Activated CD4-positive, alpha-beta T cell treated with anti-CD3 and anti-CD28 coated beads for 36 hours (primary cell): ENCODE measurements around the gene GAL3ST3. TPM values are rescaled to one million over a fixed set of nuclear protein-coding genes. Genes with fewer than 3 reads are reported as not detected.
"Not testable (repeated sequence)": the region's sequence is repeated elsewhere in the genome, so short reads cannot be mapped to it uniquely, and the experiment has no call there.

Experiments
- ATAC-seq: fragments of 200-7000 bp; cut with Tn5 transposase; one replicate; pipeline ENCODE4 v1.10.0; 2021; ENCODE audit warnings: mild to moderate bottlenecking, moderate library complexity
- CTCF ChIA-PET: fragments of 350-600 bp; sonication (Branson Sonifier 250); formaldehyde crosslinking; loops from one replicate; lab custom pipeline; 2021; ENCODE audit warnings: antibody characterized with exemption; lab: Charles Lee
- POLR2A ChIA-PET: fragments of 350-600 bp; sonication (Branson Sonifier 250); formaldehyde crosslinking; loops from one replicate; lab custom pipeline; 2021; ENCODE audit warnings: antibody characterized with exemption, inconsistent platforms; lab: Charles Lee
- DNase-seq: peaks from one replicate; pipeline ENCODE4 v3.0.0-alpha.2; 2020
- H3K27ac Mint-ChIP-seq: one replicate; pipeline ENCODE4 v1.8.0; 2021; ENCODE audit warnings: mixed read lengths
- H3K27me3 Mint-ChIP-seq: one replicate; pipeline ENCODE4 v1.8.0; 2021; ENCODE audit warnings: mixed read lengths
- H3K36me3 Mint-ChIP-seq: one replicate; pipeline ENCODE4 v1.8.0; 2021; ENCODE audit warnings: low read depth, mixed read lengths
- H3K4me1 Mint-ChIP-seq: one replicate; pipeline ENCODE4 v1.8.0; 2021; ENCODE audit warnings: mixed read lengths
- H3K4me3 Mint-ChIP-seq: one replicate; pipeline ENCODE4 v1.8.0; 2021; ENCODE audit warnings: mild to moderate bottlenecking, moderate library complexity, mixed read lengths
- H3K9me3 Mint-ChIP-seq: one replicate; pipeline ENCODE4 v1.8.0; 2021; ENCODE audit warnings: low read depth, mixed read lengths
- intact Hi-C, 2 experiments: fragments of 100-400 bp; cut with DNase I in 1 of 2; cut with micrococcal nuclease in 1 of 2; formaldehyde crosslinking; loops; one replicate each; pipeline versions ENCODE4 v1.14.2 to v1.15.1; 2022 to 2024; cut with DNase I, micrococcal nuclease
- total RNA-seq, 2 experiments: library from RNA; stranded (reverse); gene quantifications; one replicate each; pipeline ENCODE4 v1.2.3, GENCODE V29; 2021

Gene GAL3ST3
- total RNA-seq, 2 experiments from 2014 or later, result 0.51 to 0.69 TPM

GRCh38 chr11:66013762-66014100 is 35.2 kb downstream of the GAL3ST3 start:
- ATAC-seq (no peak), DNase-seq (no peak)
- Mint-ChIP-seq H3K27ac (no peak overlapping the region), H3K9me3 (no peaks in the 10 kb centered on the region), H3K36me3 (no peaks in the 10 kb centered on the region), H3K27me3 (peaks cover 18% of the 10 kb centered on the region), H3K4me1 (peaks cover 7% of the 10 kb centered on the region), H3K4me3 (no peak overlapping the region)
- ChIA-PET POLR2A (no interaction called here), CTCF (interaction anchor here (1.5 to 3.3 kb wide), 2 partner anchors 9 to 31 kb away, joined by 6 to 16 read pairs; no protein-coding TSS in a partner anchor)
- intact Hi-C loops, result no loop called here

GRCh38 chr11:66012946-66013761 is 35.8 kb downstream of the GAL3ST3 start:
- intact Hi-C loops, result no loop called here
- Mint-ChIP-seq H3K9me3 (no peaks in the 10 kb centered on the region), H3K4me1 (peaks cover 7% of the 10 kb centered on the region), H3K27ac (no peak overlapping the region), H3K27me3 (peaks cover 18% of the 10 kb centered on the region), H3K36me3 (no peaks in the 10 kb centered on the region), H3K4me3 (no peak overlapping the region)
- ATAC-seq (no peak), DNase-seq (no peak)
- POLR2A ChIA-PET, result interaction anchor here (0.5 to 0.6 kb wide), 2 partner anchors 11 to 312 kb away, joined by 3 read pairs; partner anchors contain the start of gene BANF1
- CTCF ChIA-PET, result interaction anchor here (0.6 to 3.3 kb wide), 4 partner anchors 9 to 114 kb away, joined by 3 to 16 read pairs (median 5); no protein-coding TSS in a partner anchor

GRCh38 chr11:66012371-66012945 is 36.5 kb downstream of the GAL3ST3 start:
- H3K27ac Mint-ChIP-seq, result no peak overlapping the region
- no peaks in the 10 kb centered on the region for H3K9me3 Mint-ChIP-seq
- H3K4me3 Mint-ChIP-seq, result no peak overlapping the region
- ATAC-seq (no peak), DNase-seq (no peak)
- intact Hi-C loops, result no loop called here
- peaks cover 18% of the 10 kb centered on the region for H3K27me3 Mint-ChIP-seq
- POLR2A ChIA-PET, result interaction anchor here (0.5 to 0.6 kb wide), 2 partner anchors 10 to 312 kb away, joined by 3 read pairs; partner anchors contain the start of gene BANF1
- CTCF ChIA-PET, result interaction anchor here (0.6 to 3.3 kb wide), 4 partner anchors 10 to 115 kb away, joined by 3 to 16 read pairs (median 5); no protein-coding TSS in a partner anchor
- H3K4me1 Mint-ChIP-seq, result peaks cover 4% of the 10 kb centered on the region
- no peaks in the 10 kb centered on the region for H3K36me3 Mint-ChIP-seq

GRCh38 chr11:66011785-66012303 is 37.1 kb downstream of the GAL3ST3 start, which contains the start of gene CST6:
TSS of gene CST6 (plus strand) at chr11:66012008. CDS start at chr11:66012045, 37 bp downstream.
- H3K27me3 Mint-ChIP-seq, result peaks cover 18% of the 10 kb centered on the region
- H3K4me3 Mint-ChIP-seq, result no peak within 1 kb of the TSS
- ATAC-seq (peak; percentile 42), DNase-seq (no peak)
- H3K36me3 Mint-ChIP-seq, result no peaks in the 10 kb centered on the region
- H3K4me1 Mint-ChIP-seq, result no peaks in the 10 kb centered on the region
- ChIA-PET POLR2A (no interaction called here), CTCF (interaction anchor here (0.7 to 3.3 kb wide), 5 partner anchors 9 to 251 kb away, joined by 3 to 16 read pairs (median 4); partner anchors contain the start of gene BANF1)
- H3K27ac Mint-ChIP-seq, result no peak within 1 kb of the TSS
- intact Hi-C loops, result no loop called here
- H3K9me3 Mint-ChIP-seq, result no peaks in the 10 kb centered on the region

GRCh38 chr11:66011239-66011784 is 37.6 kb downstream of the GAL3ST3 start:
- H3K9me3 Mint-ChIP-seq, result no peaks in the 10 kb centered on the region
- intact Hi-C loops, result no loop called here
- DNase-seq, result no peak
- H3K4me3 Mint-ChIP-seq, result no peak overlapping the region
- no peak overlapping the region for H3K27ac Mint-ChIP-seq
- H3K27me3 Mint-ChIP-seq, result peaks cover 18% of the 10 kb centered on the region
- POLR2A ChIA-PET, result no interaction called here
- no peaks in the 10 kb centered on the region for H3K36me3 Mint-ChIP-seq
- no peak for ATAC-seq
- CTCF ChIA-PET, result interaction anchor here (0.7 to 3.3 kb wide), 4 partner anchors 9 to 251 kb away, joined by 3 to 16 read pairs (median 4); partner anchors contain the start of gene BANF1
- H3K4me1 Mint-ChIP-seq, result no peaks in the 10 kb centered on the region

GRCh38 chr11:66010036-66010435 is 38.9 kb downstream of the GAL3ST3 start:
- DNase-seq, POLR2A ChIA-PET, intact Hi-C loops, H3K9me3 Mint-ChIP-seq, H3K36me3 Mint-ChIP-seq, H3K4me1 Mint-ChIP-seq, H3K27ac Mint-ChIP-seq, H3K4me3 Mint-ChIP-seq, ATAC-seq: not testable (repeated sequence)
- H3K27me3 Mint-ChIP-seq, result peaks cover 18% of the 10 kb centered on the region
- CTCF ChIA-PET, result interaction anchor here (0.6 to 1.2 kb wide), 3 partner anchors 13 to 35 kb away, joined by 3 to 7 read pairs (median 4); no protein-coding TSS in a partner anchor

- no peak for ATAC-seq
Observed at GRCh38 chr11:66008468-66009101, 40.4 kb downstream of the GAL3ST3 start.

GRCh38 chr11:66008095-66008467 is 40.9 kb downstream of the GAL3ST3 start:
- ATAC-seq, result no peak
- DNase-seq, result no peak
- H3K36me3 Mint-ChIP-seq, result peaks cover 19% of the 10 kb centered on the region
- CTCF ChIA-PET, result interaction anchor here (0.6 to 2.4 kb wide), 5 partner anchors 15 to 70 kb away, joined by 3 to 9 read pairs (median 3); no protein-coding TSS in a partner anchor
- no peak overlapping the region for H3K27ac Mint-ChIP-seq
- no peaks in the 10 kb centered on the region for H3K9me3 Mint-ChIP-seq
- POLR2A ChIA-PET, result interaction anchor here (0.6 kb wide), 1 partner anchor 1318 kb away, joined by 3 read pairs; no protein-coding TSS in a partner anchor
- no peak overlapping the region for H3K4me3 Mint-ChIP-seq
- peaks cover 10% of the 10 kb centered on the region for H3K27me3 Mint-ChIP-seq
- peaks cover 12% of the 10 kb centered on the region for H3K4me1 Mint-ChIP-seq
- intact Hi-C loops, result no loop called here

More at GRCh38 chr11:66008468-66009101, 40.4 kb downstream of the GAL3ST3 start:
- peaks cover 16% of the 10 kb centered on the region for H3K36me3 Mint-ChIP-seq
- ChIA-PET CTCF (interaction anchor here (0.6 to 2.4 kb wide), 5 partner anchors 14 to 124 kb away, joined by 3 to 9 read pairs (median 4); no protein-coding TSS in a partner anchor), POLR2A (interaction anchor here (0.6 kb wide), 1 partner anchor 1317 kb away, joined by 3 read pairs; no protein-coding TSS in a partner anchor)
- no peaks in the 10 kb centered on the region for H3K9me3 Mint-ChIP-seq
- H3K27ac Mint-ChIP-seq, result no peak overlapping the region
- H3K4me3 Mint-ChIP-seq, result no peak overlapping the region
- H3K4me1 Mint-ChIP-seq, result peaks cover 7% of the 10 kb centered on the region
- peaks cover 14% of the 10 kb centered on the region for H3K27me3 Mint-ChIP-seq
- intact Hi-C loops, result no loop called here
- DNase-seq, result no peak

GRCh38 chr11:66007201-66007634 is 41.7 kb downstream of the GAL3ST3 start:
- H3K9me3 Mint-ChIP-seq, result no peaks in the 10 kb centered on the region
- intact Hi-C loops, result no loop called here
- ChIA-PET POLR2A (no interaction called here), CTCF (interaction anchor here (0.9 to 2.4 kb wide), 2 partner anchors 15 to 40 kb away, joined by 3 to 9 read pairs; no protein-coding TSS in a partner anchor)
- DNase-seq (no peak), ATAC-seq (no peak)
- H3K4me1 Mint-ChIP-seq, result peaks cover 15% of the 10 kb centered on the region
- H3K36me3 Mint-ChIP-seq, result peaks cover 21% of the 10 kb centered on the region
- no peak overlapping the region for H3K27ac Mint-ChIP-seq
- peaks cover 6% of the 10 kb centered on the region for H3K27me3 Mint-ChIP-seq
- H3K4me3 Mint-ChIP-seq, result no peak overlapping the region

- no peak for ATAC-seq
- POLR2A ChIA-PET, result no interaction called here
- DNase-seq, result no peak
- intact Hi-C loops, result no loop called here
- no peaks in the 10 kb centered on the region for H3K9me3 Mint-ChIP-seq
- peaks cover 6% of the 10 kb centered on the region for H3K27me3 Mint-ChIP-seq
- no peak overlapping the region for H3K4me3 Mint-ChIP-seq
- peaks cover 23% of the 10 kb centered on the region for H3K36me3 Mint-ChIP-seq
- peaks cover 15% of the 10 kb centered on the region for H3K4me1 Mint-ChIP-seq
- CTCF ChIA-PET, result interaction anchor here (2.4 kb wide), 1 partner anchor 16 kb away, joined by 9 read pairs; no protein-coding TSS in a partner anchor
- H3K27ac Mint-ChIP-seq, result no peak overlapping the region
Observed at GRCh38 chr11:66006891-66007176, 42.1 kb downstream of the GAL3ST3 start.
